ENCODE data around the gene PIM3.

DNA sequence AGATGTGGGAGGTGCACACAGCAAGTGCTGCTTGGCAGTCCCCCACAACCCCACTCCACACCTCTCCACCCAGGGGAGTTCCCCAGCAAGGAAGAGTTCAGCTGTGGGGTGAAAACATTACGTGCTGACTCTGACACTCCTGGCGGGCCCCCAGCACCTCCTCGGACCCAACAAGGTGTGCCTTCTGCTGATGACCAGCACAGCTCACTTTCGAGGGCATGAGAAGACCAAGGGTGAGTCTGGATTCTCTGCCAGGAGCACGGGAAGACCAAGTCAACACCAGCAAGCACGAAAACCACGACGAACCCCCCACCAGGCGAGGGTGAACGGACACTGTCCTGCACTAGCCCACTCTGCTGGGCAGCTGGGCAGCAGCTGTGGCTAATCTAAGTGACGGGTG, 43.7 kb upstream of the PIM3 start:
- TF ChIP-seq, protein P1, sequence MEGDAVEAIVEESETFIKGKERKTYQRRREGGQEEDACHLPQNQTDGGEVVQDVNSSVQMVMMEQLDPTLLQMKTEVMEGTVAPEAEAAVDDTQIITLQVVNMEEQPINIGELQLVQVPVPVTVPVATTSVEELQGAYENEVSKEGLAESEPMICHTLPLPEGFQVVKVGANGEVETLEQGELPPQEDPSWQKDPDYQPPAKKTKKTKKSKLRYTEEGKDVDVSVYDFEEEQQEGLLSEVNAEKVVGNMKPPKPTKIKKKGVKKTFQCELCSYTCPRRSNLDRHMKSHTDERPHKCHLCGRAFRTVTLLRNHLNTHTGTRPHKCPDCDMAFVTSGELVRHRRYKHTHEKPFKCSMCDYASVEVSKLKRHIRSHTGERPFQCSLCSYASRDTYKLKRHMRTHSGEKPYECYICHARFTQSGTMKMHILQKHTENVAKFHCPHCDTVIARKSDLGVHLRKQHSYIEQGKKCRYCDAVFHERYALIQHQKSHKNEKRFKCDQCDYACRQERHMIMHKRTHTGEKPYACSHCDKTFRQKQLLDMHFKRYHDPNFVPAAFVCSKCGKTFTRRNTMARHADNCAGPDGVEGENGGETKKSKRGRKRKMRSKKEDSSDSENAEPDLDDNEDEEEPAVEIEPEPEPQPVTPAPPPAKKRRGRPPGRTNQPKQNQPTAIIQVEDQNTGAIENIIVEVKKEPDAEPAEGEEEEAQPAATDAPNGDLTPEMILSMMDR (conservative IDR thresholded peaks at IDR 0.05) = no peak
- TF ChIP-seq EZH2 (IDR thresholded peaks at IDR 0.05; ENCODE audit: low read depth) = no peak

Data from PC-9 (cell line).